Cerebellar nuclear complex (tissue), 1 donor: ENCODE measurements around the gene CSNK1A1.
A peak's percentile ranks its signal among the peaks of the same experiment; 100 is the strongest.
"Not testable (repeated sequence)": the region's sequence is repeated elsewhere in the genome, so short reads cannot be mapped to it uniquely, and the experiment has no call there.

Source experiments
- DNase-seq, 2 experiments: peaks; one replicate each; lab custom pipeline; 2025; lab: John Stamatoyannopoulos, UW

Gene CSNK1A1

GRCh38 chr5:149528281-149529060, 22.8 kb downstream of the CSNK1A1 start:
- no peak for DNase-seq

GRCh38 chr5:149526845-149527590, 24.2 kb downstream of the CSNK1A1 start:
- DNase-seq = no peak

GRCh38 chr5:149521739-149522685, 29.2 kb downstream of the CSNK1A1 start:
- DNase-seq = no peak

DNA sequence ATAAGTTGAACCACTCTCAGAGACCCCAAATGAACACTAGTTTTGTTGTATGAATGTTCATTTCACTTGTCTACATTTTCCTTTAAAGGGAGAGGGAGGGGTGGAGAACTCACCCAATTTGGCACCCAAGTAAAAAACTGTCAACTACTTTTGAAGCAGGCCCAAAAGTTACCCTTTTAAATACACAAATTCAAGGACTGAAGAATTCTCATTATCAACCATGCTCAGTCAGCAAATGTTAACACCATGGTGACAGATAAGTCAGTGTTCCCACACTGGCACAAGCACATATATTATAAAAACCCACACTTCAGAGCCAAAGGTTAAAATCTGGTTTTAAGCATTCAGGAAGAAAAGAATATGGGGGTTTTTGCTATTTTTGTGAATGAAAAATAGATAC, 31.6 kb downstream of the CSNK1A1 start:
- no peak for DNase-seq

- DNase-seq = no peak
These were observed 32.6 kb downstream of the CSNK1A1 start for GRCh38 chr5:149518620-149519019.

- peak in 1 of 2 experiments; percentile 33 for DNase-seq
These were observed 33.6 kb downstream of the CSNK1A1 start for GRCh38 chr5:149517461-149518122.

GRCh38 chr5:149514512-149514911, 36.7 kb downstream of the CSNK1A1 start:
- DNase-seq = no peak

DNA sequence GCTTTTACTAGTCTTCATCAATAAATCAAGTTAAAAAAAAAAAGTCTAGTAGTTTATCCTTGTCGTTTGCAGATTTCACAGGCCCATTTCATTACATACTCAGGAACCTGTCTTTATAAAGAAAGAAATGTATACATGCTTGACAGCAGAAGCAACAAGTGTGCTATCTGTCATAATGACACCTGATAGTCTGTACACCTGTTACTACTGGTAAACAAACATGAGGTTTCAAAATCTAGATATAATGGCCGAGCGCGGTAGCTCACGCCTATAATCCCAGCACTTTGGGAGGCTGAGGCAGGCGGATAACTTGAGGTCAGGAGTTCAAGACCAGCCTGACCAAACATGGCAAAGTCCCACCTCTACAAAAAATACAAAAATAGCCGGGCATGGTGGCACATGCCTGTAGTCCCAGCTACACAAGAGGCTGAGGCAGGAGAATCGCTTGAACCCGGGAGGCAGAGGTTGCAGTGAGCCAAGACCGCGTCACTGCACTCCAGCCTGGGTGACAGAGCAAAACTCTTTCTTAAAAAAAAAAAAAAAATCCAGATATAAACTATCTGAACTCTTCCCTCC, 37.8 kb downstream of the CSNK1A1 start:
- DNase-seq = not testable (repeated sequence)

- DNase-seq = no peak
These were observed 41.1 kb downstream of the CSNK1A1 start for GRCh38 chr5:149510136-149510535.

DNA sequence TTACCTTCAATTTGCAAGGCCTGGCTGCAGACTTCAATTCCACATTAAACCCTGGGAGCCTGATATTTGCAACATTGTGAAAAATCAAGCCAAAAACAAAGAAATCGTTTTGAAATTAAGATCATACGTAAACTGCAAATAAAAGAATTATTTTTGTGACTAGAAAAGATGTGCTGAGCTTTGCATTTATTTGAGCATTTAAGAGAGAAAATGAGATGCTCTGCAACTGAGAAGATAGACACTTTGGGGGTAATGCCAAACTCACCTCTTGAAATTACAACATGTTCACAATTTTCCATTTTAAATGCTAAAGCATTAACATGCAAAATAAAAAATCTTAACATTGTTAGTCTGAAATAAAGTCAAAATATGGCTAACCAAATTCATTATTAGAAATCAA, 46.6 kb downstream of the CSNK1A1 start:
- no peak for DNase-seq

DNA sequence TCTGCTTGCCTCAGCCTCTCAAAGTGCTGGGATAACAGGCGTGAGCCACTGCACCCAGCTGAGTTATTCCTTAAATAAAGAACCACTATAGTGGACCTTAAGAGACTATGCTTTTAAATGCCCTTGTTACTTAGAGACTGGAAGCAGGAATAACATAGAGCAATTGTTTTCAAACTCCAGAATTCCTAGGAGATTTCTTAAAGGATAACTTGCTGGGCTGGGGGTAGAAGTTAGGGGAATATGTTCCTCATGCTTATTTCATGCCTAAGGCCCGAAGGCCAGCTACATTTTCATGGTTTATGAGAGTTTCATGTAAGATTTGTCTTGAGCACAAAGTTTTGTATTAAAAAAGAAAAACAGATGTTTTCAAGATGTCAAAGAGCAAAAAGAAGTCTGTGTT, 48.2 kb downstream of the CSNK1A1 start:
- no peak for DNase-seq

DNA sequence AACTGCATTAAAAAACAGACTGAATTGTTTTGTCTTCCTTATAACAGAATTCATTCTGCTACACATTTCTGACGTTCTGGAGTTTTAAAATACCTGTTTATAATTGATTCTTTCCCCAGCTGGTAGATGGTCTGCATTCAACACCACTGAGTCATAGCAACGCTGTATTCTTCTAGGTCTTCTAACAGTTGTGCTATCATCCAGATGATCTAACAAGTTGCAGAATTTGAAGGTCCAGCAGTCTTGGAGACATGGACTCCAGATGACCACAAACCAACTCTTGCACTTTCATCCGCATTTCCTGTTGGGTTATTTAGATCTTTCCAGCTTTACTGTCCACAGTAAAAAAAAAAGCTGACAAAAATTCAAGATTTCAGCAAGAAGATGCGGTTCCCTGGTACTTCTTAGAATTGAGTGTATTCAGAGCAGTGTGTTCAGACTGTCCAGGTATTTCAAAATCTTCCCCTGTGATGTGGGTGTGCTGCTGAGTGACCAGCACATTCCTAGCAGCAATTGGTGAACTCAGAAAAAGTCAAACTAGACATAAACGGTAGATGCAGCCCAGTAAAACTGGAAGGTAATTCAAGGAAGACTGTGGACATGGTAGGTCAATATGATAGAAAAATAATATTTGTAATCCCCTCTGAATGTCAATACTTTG, 50.2 kb downstream of the CSNK1A1 start:
- no peak for DNase-seq

DNA sequence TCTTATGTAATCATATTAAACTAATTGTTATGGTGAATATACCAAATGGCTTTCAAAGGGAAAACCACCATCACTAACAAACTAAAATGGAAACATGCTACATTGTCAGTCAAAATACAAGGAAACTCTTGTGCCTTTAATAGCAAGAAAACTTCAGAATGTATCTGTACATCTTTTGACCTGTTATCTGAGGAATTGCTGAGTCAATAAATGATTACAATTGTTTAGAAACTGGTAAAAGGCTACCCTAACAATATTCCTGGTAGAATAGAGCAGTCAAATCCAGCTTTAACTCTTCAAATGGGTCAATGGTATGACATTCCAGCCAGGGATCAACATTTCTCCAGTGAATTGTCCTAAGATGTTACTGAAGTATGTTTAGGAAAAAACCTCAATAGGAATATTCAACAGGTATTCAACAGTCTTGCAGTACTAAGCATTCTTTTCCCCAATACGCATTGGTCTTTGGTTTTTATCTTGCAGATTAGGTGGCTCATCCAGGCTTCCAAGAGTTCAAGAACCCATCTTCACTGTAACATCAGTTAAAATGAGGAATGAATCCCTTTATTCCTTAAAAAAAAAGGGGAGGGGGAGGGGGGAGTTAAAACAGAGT, 52.4 kb downstream of the CSNK1A1 start:
- no peak for DNase-seq

DNA sequence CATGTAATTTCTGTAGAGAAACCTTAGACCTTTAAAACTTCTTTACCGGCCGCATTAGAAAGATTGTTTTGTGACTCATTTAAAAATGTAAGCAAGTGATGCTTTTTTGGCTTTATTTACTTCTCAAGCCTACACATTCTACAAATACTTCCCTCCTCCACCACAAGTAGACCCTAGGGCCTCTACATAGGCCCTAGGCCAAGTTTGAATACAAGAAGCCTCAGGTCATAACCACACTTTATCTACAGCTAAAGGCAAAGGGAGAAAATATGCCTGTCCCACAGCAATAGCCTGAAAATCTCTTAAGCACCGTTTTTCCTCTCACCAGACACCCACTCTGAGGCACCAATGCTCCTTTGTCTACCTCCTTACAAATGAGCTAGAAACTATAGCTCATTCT, 53.9 kb downstream of the CSNK1A1 start:
- no peak for DNase-seq

GRCh38 chr5:149496917-149497316, 54.3 kb downstream of the CSNK1A1 start:
- DNase-seq = no peak

- no peak for DNase-seq
These were observed 55.1 kb downstream of the CSNK1A1 start for GRCh38 chr5:149496166-149496565.

GRCh38 chr5:149495673-149496072, 55.6 kb downstream of the CSNK1A1 start:
- DNase-seq = no peak

GRCh38 chr5:149493316-149493715, 57.9 kb downstream of the CSNK1A1 start:
- no peak for DNase-seq

- no peak for DNase-seq
These were observed 58.5 kb downstream of the CSNK1A1 start for GRCh38 chr5:149492781-149493180.
